ENCODE results near the gene ZNF426.

The ZNF426 gene

GRCh38 chr19:9535934-9536333, 2.5 kb downstream of the ZNF426 start:
- Mint-ChIP-seq H3K9me3 (peaks cover 81% of the 10 kb centered on the region), H3K27me3 (ENCODE audit: low read depth) (no peaks in the 10 kb centered on the region), H3K4me1 (peaks cover 5% of the 10 kb centered on the region), H3K36me3 (ENCODE audit: low read depth) (peaks cover 92% of the 10 kb centered on the region), H3K4me3 (peak overlapping the region; percentile 58 to 78 (median 72)), H3K27ac (no peak overlapping the region)
- no peak for TF ChIP-seq CTCF (IDR thresholded peaks at IDR 0.05; ENCODE audit: unreplicated experiment in 3 of 3)

- Mint-ChIP-seq H3K9me3 (peaks cover 89% of the 10 kb centered on the region), H3K4me1 (no peaks in the 10 kb centered on the region), H3K27me3 (ENCODE audit: low read depth) (no peaks in the 10 kb centered on the region), H3K36me3 (ENCODE audit: low read depth) (peaks cover 99% of the 10 kb centered on the region), H3K4me3 (no peak overlapping the region), H3K27ac (no peak overlapping the region)
- no peak for TF ChIP-seq CTCF (IDR thresholded peaks at IDR 0.05; ENCODE audit: unreplicated experiment in 3 of 3)
These were observed 6.5 kb downstream of the ZNF426 start for GRCh38 chr19:9531933-9532332.

- Mint-ChIP-seq H3K27me3 (ENCODE audit: low read depth) (no peaks in the 10 kb centered on the region), H3K4me3 (no peak overlapping the region)
These were observed 9.6 kb downstream of the ZNF426 start for GRCh38 chr19:9528757-9529336.

GRCh38 chr19:9523885-9524474, 14.5 kb downstream of the ZNF426 start:
- H3K27ac Mint-ChIP-seq: no peak overlapping the region
- no peak for TF ChIP-seq CTCF (IDR thresholded peaks at IDR 0.05; ENCODE audit: unreplicated experiment in 3 of 3)
- H3K9me3 Mint-ChIP-seq: peaks cover 74% of the 10 kb centered on the region
- peaks cover 77% of the 10 kb centered on the region for H3K36me3 Mint-ChIP-seq (ENCODE audit: low read depth)
- no peaks in the 10 kb centered on the region for H3K27me3 Mint-ChIP-seq (ENCODE audit: low read depth)
- no peaks in the 10 kb centered on the region for H3K4me1 Mint-ChIP-seq
- H3K4me3 Mint-ChIP-seq: no peak overlapping the region

More at GRCh38 chr19:9528757-9529336, 9.6 kb downstream of the ZNF426 start:
- H3K36me3 Mint-ChIP-seq (ENCODE audit: low read depth): peaks cover 98% of the 10 kb centered on the region
- peaks cover 86% of the 10 kb centered on the region for H3K9me3 Mint-ChIP-seq
- no peak overlapping the region for H3K27ac Mint-ChIP-seq
- no peak for TF ChIP-seq CTCF (IDR thresholded peaks at IDR 0.05; ENCODE audit: unreplicated experiment in 3 of 3)
- H3K4me1 Mint-ChIP-seq: no peaks in the 10 kb centered on the region

- Mint-ChIP-seq H3K27ac (no peak overlapping the region), H3K9me3 (peaks cover 63% of the 10 kb centered on the region), H3K4me1 (no peaks in the 10 kb centered on the region), H3K27me3 (ENCODE audit: low read depth) (no peaks in the 10 kb centered on the region), H3K36me3 (ENCODE audit: low read depth) (no peaks in the 10 kb centered on the region), H3K4me3 (no peak overlapping the region)
- TF ChIP-seq CTCF (IDR thresholded peaks at IDR 0.05; ENCODE audit: unreplicated experiment in 3 of 3): no peak
These were observed 31.2 kb downstream of the ZNF426 start for GRCh38 chr19:9507285-9507684.

- H3K27me3 Mint-ChIP-seq (ENCODE audit: low read depth): no peaks in the 10 kb centered on the region
- peaks cover 49% of the 10 kb centered on the region for H3K9me3 Mint-ChIP-seq
- H3K4me1 Mint-ChIP-seq: no peaks in the 10 kb centered on the region
- H3K4me3 Mint-ChIP-seq: no peak overlapping the region
- TF ChIP-seq CTCF (IDR thresholded peaks at IDR 0.05; ENCODE audit: unreplicated experiment in 3 of 3): no peak
- no peaks in the 10 kb centered on the region for H3K36me3 Mint-ChIP-seq (ENCODE audit: low read depth)
- no peak overlapping the region for H3K27ac Mint-ChIP-seq
These were observed 37.6 kb downstream of the ZNF426 start for GRCh38 chr19:9500796-9501195.
